HG03159 (cell line): ENCODE results near the gene CBX2.
"Not testable (repeated sequence)": the region's sequence is repeated elsewhere in the genome, so short reads cannot be mapped to it uniquely, and the experiment has no call there.

Experiments used
- ATAC-seq: cut with Tn5 transposase; IDR thresholded peaks from one replicate; pipeline ENCODE4 v1.9.1; 2021; ENCODE audit warnings: mild to moderate bottlenecking, moderate library complexity; ENCODE audit not compliant: unreplicated experiment

Gene CBX2

GRCh38 chr17:79765708-79766107 lies 12.2 kb upstream of the CBX2 start:
- no peak for ATAC-seq

- ATAC-seq: no peak
These were observed 8.1 kb upstream of the CBX2 start for GRCh38 chr17:79769570-79770506.

- no peak for ATAC-seq
These were observed 6.7 kb upstream of the CBX2 start for GRCh38 chr17:79771276-79771675.

- ATAC-seq: not testable (repeated sequence)
These were observed 5.2 kb upstream of the CBX2 start for GRCh38 chr17:79772726-79773125.

GRCh38 chr17:79774561-79774975 lies 3.4 kb upstream of the CBX2 start:
- no peak for ATAC-seq

GRCh38 chr17:79775632-79776031 lies 2.3 kb upstream of the CBX2 start:
- no peak for ATAC-seq

GRCh38 chr17:79776376-79777119 lies 1.4 kb upstream of the CBX2 start:
- no peak for ATAC-seq

GRCh38 chr17:79777120-79777893 lies 641 bp upstream of the CBX2 start:
- peak; percentile 12 for ATAC-seq

- no peak for ATAC-seq
These were observed 646 bp downstream of the CBX2 start for GRCh38 chr17:79778504-79779083.

- no peak for ATAC-seq
These were observed 1.2 kb downstream of the CBX2 start for GRCh38 chr17:79779084-79779529.

- ATAC-seq: no peak
These were observed 1.9 kb downstream of the CBX2 start for GRCh38 chr17:79779661-79780365.

- no peak for ATAC-seq
These were observed 3.2 kb downstream of the CBX2 start for GRCh38 chr17:79781012-79781650.

GRCh38 chr17:79781736-79782575 lies 4.0 kb downstream of the CBX2 start:
- ATAC-seq: no peak

GRCh38 chr17:79783891-79784290 lies 5.9 kb downstream of the CBX2 start:
- ATAC-seq: no peak

- ATAC-seq: no peak
These were observed 6.5 kb downstream of the CBX2 start for GRCh38 chr17:79784353-79785016.

GRCh38 chr17:79785017-79785899 lies 7.3 kb downstream of the CBX2 start:
- ATAC-seq: no peak
